SU-DHL-6 (cell line): ENCODE results near the gene AMOTL1.

ENCODE experiments used
- CTCF ChIP-seq: fragments of 200-600 bp; sonication (generic); IDR thresholded peaks from one replicate; pipeline ENCODE4 v1.5.1; 2017; ENCODE audit warnings: antibody characterized with exemption, mild to moderate bottlenecking, low read length, moderate library complexity; ENCODE audit not compliant: insufficient read depth, poor library complexity, severe bottlenecking
- EZH2phosphoT487 ChIP-seq: fragments of 200-600 bp; sonication (generic), shearing (Covaris generic); conservative IDR thresholded peaks from 2 replicates; pipeline ENCODE4 v1.6.1; 2018; ENCODE audit warnings: mild to moderate bottlenecking, antibody characterized with exemption, low read length, moderate library complexity, mixed read lengths

- no peak for TF ChIP-seq EZH2phosphoT487
- TF ChIP-seq CTCF: no peak
Observed at GRCh38 chr11:94851864-94852636, 83.9 kb downstream of the AMOTL1 start.
